LNCAP (cell line): Measurements from ENCODE around the gene PIGK.

Experiments used
- CTCF ChIP-seq: fragments of 450-650 bp; IDR thresholded peaks from 2 replicates; pipeline ENCODE4 v1.5.1; 2017; ENCODE audit warnings: mild to moderate bottlenecking

PIGK gene

GRCh38 chr1:77220687-77221463 lies 1.6 kb upstream of the PIGK start:
- no peak for TF ChIP-seq CTCF

- no peak for TF ChIP-seq CTCF
Observed at GRCh38 chr1:77218477-77219165, 609 bp downstream of the PIGK start.

- TF ChIP-seq CTCF: no peak
Observed at GRCh38 chr1:77202751-77203150, 16.5 kb downstream of the PIGK start.

GRCh38 chr1:77200806-77201205 lies 18.4 kb downstream of the PIGK start:
- TF ChIP-seq CTCF: no peak

- TF ChIP-seq CTCF: no peak
Observed at GRCh38 chr1:77200293-77200692, 18.9 kb downstream of the PIGK start.

- no peak for TF ChIP-seq CTCF
Observed at GRCh38 chr1:77197351-77197750, 21.9 kb downstream of the PIGK start.

- TF ChIP-seq CTCF: no peak
Observed at GRCh38 chr1:77193951-77194350, 25.3 kb downstream of the PIGK start.
